ENCODE data around the gene SCN1B.

The SCN1B gene

GRCh38 chr19:35040826-35041547 lies 10.7 kb downstream of the SCN1B start:
- Histone ChIP-seq H3K79me2 (ENCODE audit: insufficient read depth, low read length) (no peaks in the 10 kb centered on the region), H3K4me2 (ENCODE audit: insufficient read depth, low read length) (no peak overlapping the region), H3K36me3 (ENCODE audit: insufficient read depth, low read length) (no peaks in the 10 kb centered on the region), H3K9ac (ENCODE audit: low read depth, low read length) (no peak overlapping the region), H3K27me3 (ENCODE audit: insufficient read depth, low read length, poor library complexity) (no peaks in the 10 kb centered on the region), H4K20me1 (ENCODE audit: insufficient read depth, low read length) (no peaks in the 10 kb centered on the region; the same call in 1 of the 2 replicates), H2AFZ (ENCODE audit: low read depth, low read length) (no peak overlapping the region), H3K9me3 (ENCODE audit: insufficient read depth, low read length, severe bottlenecking) (no peaks in the 10 kb centered on the region), H3K4me1 (ENCODE audit: insufficient read depth, low read length) (no peaks in the 10 kb centered on the region), H3K27ac (ENCODE audit: low read length) (no peak overlapping the region), H3K4me3 (ENCODE audit: low read depth in 1 of 2, low read length in 2 of 2) (no peak overlapping the region)
- ATAC-seq (ENCODE audit: insufficient read depth, low read depth) (no peak), DNase-seq (no peak)
- TF ChIP-seq, protein P1, sequence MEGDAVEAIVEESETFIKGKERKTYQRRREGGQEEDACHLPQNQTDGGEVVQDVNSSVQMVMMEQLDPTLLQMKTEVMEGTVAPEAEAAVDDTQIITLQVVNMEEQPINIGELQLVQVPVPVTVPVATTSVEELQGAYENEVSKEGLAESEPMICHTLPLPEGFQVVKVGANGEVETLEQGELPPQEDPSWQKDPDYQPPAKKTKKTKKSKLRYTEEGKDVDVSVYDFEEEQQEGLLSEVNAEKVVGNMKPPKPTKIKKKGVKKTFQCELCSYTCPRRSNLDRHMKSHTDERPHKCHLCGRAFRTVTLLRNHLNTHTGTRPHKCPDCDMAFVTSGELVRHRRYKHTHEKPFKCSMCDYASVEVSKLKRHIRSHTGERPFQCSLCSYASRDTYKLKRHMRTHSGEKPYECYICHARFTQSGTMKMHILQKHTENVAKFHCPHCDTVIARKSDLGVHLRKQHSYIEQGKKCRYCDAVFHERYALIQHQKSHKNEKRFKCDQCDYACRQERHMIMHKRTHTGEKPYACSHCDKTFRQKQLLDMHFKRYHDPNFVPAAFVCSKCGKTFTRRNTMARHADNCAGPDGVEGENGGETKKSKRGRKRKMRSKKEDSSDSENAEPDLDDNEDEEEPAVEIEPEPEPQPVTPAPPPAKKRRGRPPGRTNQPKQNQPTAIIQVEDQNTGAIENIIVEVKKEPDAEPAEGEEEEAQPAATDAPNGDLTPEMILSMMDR (IDR thresholded peaks at IDR 0.05; ENCODE audit: borderline replicate concordance, extremely low read depth, low read length, poor library complexity, severe bottlenecking) = no peak
- no peak for TF ChIP-seq EZH2 (IDR thresholded peaks at IDR 0.05; ENCODE audit: borderline replicate concordance, low read depth, low read length, severe bottlenecking)

- Histone ChIP-seq H3K27ac (ENCODE audit: low read length) (no peak within 1 kb of the TSS), H3K4me3 (ENCODE audit: low read depth in 1 of 2, low read length in 2 of 2) (no peak within 1 kb of the TSS), H4K20me1 (ENCODE audit: insufficient read depth, low read length) (no peaks in the 10 kb centered on the region; the same call in 1 of the 2 replicates), H3K27me3 (ENCODE audit: insufficient read depth, low read length, poor library complexity) (no peaks in the 10 kb centered on the region), H3K79me2 (ENCODE audit: insufficient read depth, low read length) (no peaks in the 10 kb centered on the region), H3K36me3 (ENCODE audit: insufficient read depth, low read length) (no peaks in the 10 kb centered on the region), H3K4me2 (ENCODE audit: insufficient read depth, low read length) (no peak within 1 kb of the TSS), H2AFZ (ENCODE audit: low read depth, low read length) (no peak within 1 kb of the TSS), H3K4me1 (ENCODE audit: insufficient read depth, low read length) (no peaks in the 10 kb centered on the region), H3K9ac (ENCODE audit: low read depth, low read length) (no peak within 1 kb of the TSS), H3K9me3 (ENCODE audit: insufficient read depth, low read length, severe bottlenecking) (no peaks in the 10 kb centered on the region)
- ATAC-seq (ENCODE audit: insufficient read depth, low read depth) = no peak
- DNase-seq = no peak
- TF ChIP-seq, protein P1 (IDR thresholded peaks at IDR 0.05; ENCODE audit: borderline replicate concordance, extremely low read depth, low read length, poor library complexity, severe bottlenecking) = no peak
- no peak for TF ChIP-seq EZH2 (IDR thresholded peaks at IDR 0.05; ENCODE audit: borderline replicate concordance, low read depth, low read length, severe bottlenecking)
Measured at GRCh38 chr19:35041548-35042055, 11.3 kb downstream of the SCN1B start, which contains the start of gene HPN. HPN (plus strand) TSS chr19:35041721; CDS start chr19:35042507, 786 bp downstream.

DNA sequence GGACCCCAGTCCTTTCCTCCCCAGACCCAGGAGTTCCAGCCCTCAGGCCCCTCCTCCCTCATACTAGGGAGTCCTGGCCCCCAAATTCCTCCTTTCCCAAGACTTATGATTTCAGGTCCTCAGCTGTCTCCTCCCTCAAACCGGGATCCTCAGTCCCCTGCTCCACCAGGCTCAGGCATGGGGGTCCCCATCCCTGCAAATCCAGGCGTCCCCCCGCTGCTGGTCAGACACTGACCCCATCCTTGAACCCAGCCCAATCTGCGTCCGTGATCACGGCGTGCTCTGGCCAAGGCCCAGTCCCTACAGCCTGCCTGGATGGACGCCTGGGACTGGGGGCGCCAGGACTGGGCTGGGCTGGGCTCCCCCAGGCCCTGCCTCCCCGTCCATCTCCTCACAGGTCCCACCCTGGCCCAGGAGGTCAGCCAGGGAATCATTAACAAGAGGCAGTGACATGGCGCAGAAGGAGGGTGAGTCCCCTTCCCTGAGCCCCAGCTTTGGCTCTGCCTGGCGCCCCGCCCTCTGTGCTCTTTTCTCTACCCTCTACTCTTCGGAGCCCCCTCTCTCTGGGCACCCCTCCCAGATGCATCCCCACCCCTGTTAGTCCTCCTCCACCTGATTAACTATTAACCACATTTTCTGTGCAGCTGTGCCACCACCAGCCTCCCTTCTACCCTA lies 11.9 kb downstream of the SCN1B start:
- ATAC-seq (ENCODE audit: insufficient read depth, low read depth) = no peak
- Histone ChIP-seq H2AFZ (ENCODE audit: low read depth, low read length) (no peak overlapping the region), H3K79me2 (ENCODE audit: insufficient read depth, low read length) (no peaks in the 10 kb centered on the region), H3K9me3 (ENCODE audit: insufficient read depth, low read length, severe bottlenecking) (no peaks in the 10 kb centered on the region), H3K36me3 (ENCODE audit: insufficient read depth, low read length) (no peaks in the 10 kb centered on the region), H3K4me3 (ENCODE audit: low read depth in 1 of 2, low read length in 2 of 2) (no peak overlapping the region), H3K9ac (ENCODE audit: low read depth, low read length) (no peak overlapping the region), H3K4me1 (ENCODE audit: insufficient read depth, low read length) (no peaks in the 10 kb centered on the region), H4K20me1 (ENCODE audit: insufficient read depth, low read length) (no peaks in the 10 kb centered on the region; the same call in 1 of the 2 replicates), H3K4me2 (ENCODE audit: insufficient read depth, low read length) (no peak overlapping the region), H3K27ac (ENCODE audit: low read length) (no peak overlapping the region), H3K27me3 (ENCODE audit: insufficient read depth, low read length, poor library complexity) (no peaks in the 10 kb centered on the region)
- no peak for TF ChIP-seq EZH2 (IDR thresholded peaks at IDR 0.05; ENCODE audit: borderline replicate concordance, low read depth, low read length, severe bottlenecking)
- TF ChIP-seq, protein P1 (IDR thresholded peaks at IDR 0.05; ENCODE audit: borderline replicate concordance, extremely low read depth, low read length, poor library complexity, severe bottlenecking) = no peak
- DNase-seq = no peak

All from DND-41 (cell line).